ENCODE measurements around the gene ADRA2C.

- TF ChIP-seq, protein P1, sequence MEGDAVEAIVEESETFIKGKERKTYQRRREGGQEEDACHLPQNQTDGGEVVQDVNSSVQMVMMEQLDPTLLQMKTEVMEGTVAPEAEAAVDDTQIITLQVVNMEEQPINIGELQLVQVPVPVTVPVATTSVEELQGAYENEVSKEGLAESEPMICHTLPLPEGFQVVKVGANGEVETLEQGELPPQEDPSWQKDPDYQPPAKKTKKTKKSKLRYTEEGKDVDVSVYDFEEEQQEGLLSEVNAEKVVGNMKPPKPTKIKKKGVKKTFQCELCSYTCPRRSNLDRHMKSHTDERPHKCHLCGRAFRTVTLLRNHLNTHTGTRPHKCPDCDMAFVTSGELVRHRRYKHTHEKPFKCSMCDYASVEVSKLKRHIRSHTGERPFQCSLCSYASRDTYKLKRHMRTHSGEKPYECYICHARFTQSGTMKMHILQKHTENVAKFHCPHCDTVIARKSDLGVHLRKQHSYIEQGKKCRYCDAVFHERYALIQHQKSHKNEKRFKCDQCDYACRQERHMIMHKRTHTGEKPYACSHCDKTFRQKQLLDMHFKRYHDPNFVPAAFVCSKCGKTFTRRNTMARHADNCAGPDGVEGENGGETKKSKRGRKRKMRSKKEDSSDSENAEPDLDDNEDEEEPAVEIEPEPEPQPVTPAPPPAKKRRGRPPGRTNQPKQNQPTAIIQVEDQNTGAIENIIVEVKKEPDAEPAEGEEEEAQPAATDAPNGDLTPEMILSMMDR (IDR thresholded peaks at IDR 0.05), result no peak
- TF ChIP-seq ZFX (IDR thresholded peaks at IDR 0.05; ENCODE audit: borderline replicate concordance), result no peak
Measured at GRCh38 chr4:3803946-3804345, 37.8 kb downstream of the ADRA2C start.
